HG03060 (cell line): ENCODE results near the gene LPCAT1.

Source experiments
- ATAC-seq: cut with Tn5 transposase; IDR thresholded peaks from one replicate; pipeline ENCODE4 v1.9.1; 2021; ENCODE audit warnings: low read depth, moderate number of reproducible peaks; ENCODE audit not compliant: unreplicated experiment

LPCAT1 gene

GRCh38 chr5:1498623-1499416 lies 24.9 kb downstream of the LPCAT1 start:
- peak; percentile 25 for ATAC-seq

DNA sequence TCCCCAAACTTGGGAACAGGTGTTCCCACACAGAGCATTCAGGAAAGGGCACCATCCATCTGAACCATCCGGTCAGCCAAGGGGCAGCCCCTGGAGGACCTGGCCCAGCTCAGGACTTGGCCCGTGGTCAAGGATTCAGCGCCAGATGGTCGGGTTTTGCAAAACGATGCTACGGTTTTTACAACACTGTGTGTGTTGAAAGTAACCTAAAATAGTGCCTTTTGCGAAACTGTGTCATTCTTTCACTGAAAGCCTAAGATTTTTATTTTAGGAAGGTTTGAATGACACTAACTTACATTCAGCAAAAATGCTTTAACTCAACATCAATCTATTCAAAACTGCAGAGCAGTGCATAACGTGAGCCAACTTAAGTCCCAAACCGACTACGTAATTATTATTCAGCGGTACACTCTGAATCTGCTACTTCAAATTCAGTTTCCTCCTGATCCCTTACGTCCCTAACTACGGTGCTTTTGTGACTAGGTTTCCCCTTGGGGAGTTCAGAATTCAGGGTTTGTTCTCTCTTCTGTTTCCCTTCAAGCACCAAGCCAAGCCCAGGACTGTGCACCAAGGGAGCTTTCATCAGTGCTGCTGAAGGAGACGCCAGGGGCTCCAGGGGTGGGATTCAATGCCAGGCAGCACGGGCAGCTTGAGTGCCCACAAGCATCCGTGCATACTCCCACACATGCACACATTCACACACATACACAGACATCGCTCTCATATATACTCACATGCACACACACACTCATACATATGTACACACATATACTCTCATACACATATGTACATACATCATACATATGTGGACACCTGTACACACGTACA lies 25.8 kb downstream of the LPCAT1 start:
- ATAC-seq = peak; percentile 0

- ATAC-seq = no peak
These were observed 26.4 kb downstream of the LPCAT1 start for GRCh38 chr5:1497242-1497777.

DNA sequence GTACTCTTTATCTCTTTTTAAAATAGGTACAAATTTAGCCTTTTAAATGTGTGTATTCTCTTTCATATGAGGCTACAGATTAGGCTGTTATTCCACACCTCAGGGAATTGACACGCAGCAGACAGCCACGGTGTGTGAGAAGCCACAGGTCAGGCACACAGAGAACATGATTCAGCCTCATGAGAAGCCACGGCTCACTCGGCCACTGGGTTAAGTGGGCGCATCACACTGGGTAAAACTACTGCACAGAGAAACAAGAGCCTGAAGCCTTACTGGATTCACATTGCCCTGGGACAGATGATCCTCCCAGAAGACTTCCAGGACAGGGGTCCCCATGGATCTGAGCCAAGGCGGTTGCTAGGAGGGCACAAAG lies 28.2 kb downstream of the LPCAT1 start:
- no peak for ATAC-seq

GRCh38 chr5:1494780-1495524 lies 28.8 kb downstream of the LPCAT1 start:
- ATAC-seq = peak; percentile 29

GRCh38 chr5:1493941-1494340 lies 29.8 kb downstream of the LPCAT1 start:
- no peak for ATAC-seq

DNA sequence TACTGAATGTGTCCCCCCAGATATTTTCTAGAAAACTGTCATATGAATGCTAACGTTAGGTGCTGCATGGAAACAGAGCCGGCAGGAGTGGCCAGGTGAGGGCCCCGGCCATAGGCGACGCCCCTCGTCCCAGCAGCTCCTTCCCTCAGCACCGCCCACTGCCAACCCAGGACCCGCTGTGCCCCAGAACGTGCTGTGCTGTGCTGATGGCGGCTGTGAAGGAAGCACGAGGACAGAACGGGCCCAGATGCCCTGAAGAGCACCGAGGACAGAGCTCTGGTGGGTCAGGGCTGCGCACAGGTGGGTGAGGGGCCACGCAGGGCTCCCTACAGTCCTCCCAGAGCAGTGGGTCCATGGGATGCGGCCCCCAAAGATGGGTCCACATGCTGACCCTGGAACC lies 30.3 kb downstream of the LPCAT1 start:
- no peak for ATAC-seq

- no peak for ATAC-seq
These were observed 31.0 kb downstream of the LPCAT1 start for GRCh38 chr5:1492757-1493156.

DNA sequence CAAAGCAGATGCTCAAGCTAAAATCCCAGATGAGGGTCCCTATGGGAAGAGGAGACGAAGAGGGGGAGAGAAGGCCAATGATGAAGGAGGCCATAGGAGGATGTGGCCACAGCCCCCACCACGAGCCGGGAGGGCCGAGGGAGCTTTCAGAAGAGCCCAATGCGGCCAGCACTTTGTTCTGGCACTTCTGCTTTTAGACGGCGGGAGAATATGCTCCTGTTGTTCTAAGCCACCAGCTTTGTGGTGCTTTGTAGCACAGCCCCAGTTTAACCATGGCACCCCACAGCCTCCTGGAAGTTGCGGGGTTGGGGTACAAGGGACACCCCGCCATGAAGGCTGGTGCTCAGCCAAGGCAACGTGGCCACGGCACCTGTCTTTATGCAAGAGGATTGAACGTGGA lies 33.4 kb downstream of the LPCAT1 start:
- no peak for ATAC-seq

DNA sequence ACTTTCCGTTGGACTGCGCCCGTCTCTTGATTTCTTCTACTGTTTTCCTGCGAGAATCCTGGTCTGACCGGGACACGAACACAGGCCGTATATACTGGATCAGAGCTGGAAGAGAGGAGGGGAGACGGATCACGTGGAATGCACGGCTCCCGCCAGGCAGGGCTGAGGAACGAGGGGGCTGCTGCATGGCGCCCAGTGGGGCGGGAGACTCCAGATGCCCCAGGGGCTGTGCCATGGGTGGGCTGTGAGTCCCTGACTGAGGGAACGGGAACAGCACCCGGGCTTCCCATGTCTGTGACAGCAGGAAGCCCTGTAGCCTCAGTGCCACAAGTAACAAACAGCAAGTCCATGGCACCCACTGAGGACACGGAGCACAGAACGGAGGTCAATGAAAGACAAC lies 34.0 kb downstream of the LPCAT1 start:
- no peak for ATAC-seq

- ATAC-seq = no peak
These were observed 34.7 kb downstream of the LPCAT1 start for GRCh38 chr5:1488882-1489680.

DNA sequence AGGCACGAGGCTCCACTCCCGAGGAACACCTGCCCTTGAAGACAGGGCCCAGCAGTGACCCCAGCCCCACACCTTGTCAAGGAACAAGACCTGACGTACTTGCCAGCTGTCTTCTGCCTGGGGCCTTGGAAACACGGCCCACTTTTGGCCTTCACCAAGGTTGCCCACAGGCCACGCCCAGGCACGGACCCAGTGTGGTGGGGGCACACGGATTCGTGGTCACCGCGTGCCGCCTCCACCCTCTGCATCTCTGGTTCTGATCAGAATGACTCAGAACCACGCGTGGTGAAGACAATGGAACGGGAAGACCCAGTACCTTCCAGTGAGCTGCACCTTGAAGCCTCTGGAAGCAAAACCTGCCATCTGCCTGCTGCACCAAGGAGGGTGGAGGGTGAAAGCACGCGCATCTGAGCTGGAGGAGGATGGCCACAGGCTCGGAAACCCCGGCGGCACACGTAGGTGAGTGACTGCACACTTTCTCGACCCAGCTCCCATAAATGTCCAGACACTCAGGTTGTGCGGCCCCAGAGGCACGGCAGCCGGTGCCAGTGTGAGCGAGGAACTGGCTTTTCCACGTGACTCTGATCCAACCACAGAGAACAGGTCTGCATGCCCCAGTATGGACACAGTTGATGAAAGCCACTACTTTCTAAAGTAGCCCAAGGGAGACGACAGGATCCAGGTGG lies 36.5 kb downstream of the LPCAT1 start:
- no peak for ATAC-seq

DNA sequence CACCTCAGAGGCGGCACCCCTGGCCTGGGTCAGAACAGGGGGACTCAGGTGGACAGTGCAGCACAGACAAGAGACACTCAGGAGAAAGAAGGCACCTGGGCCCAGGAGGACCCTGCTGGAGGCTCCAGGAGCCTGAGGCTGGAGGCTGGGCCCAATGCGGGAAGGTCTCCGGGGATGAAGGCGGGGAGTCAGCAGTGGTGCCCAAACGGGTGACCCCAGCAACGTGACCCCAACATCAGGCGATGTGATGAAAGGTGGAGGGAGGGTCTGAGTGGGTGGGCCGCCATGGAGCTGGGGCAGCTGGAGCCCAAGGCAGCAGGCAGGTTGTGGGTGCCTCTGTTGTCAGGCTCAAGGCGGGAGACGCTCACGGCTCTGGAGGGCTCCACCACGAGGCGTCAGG lies 37.5 kb downstream of the LPCAT1 start:
- ATAC-seq = no peak

- no peak for ATAC-seq
These were observed 38.1 kb downstream of the LPCAT1 start for GRCh38 chr5:1485579-1486118.

- ATAC-seq = peak; percentile 45
These were observed 38.8 kb downstream of the LPCAT1 start for GRCh38 chr5:1484730-1485578.

GRCh38 chr5:1483856-1484729 lies 39.7 kb downstream of the LPCAT1 start:
- ATAC-seq = no peak

- ATAC-seq = no peak
These were observed 40.7 kb downstream of the LPCAT1 start for GRCh38 chr5:1483064-1483463.
